Measurements from ENCODE around the gene OPRL1. TPM values are rescaled to one million over a fixed set of nuclear protein-coding genes. Genes with fewer than 3 reads are reported as not detected.

OPRL1 gene
- total and polyA plus RNA-seq, 2 of the 8 experiments (the other 6 are each of a cell fraction or from before 2014, with no cell fraction given), result 0.63 to 0.98 TPM

GRCh38 chr20:64130271-64130670 is 50.4 kb downstream of the OPRL1 start:
- peak in 1 of 2 experiments; percentile 20 for DNase-seq (ENCODE audit: low read depth in 1 of 2, low spot score in 2 of 2)
- POLR2A ChIA-PET (ENCODE audit: partially characterized antibody), result no interaction called here

More at GRCh38 chr20:64130271-64130670, 50.4 kb downstream of the OPRL1 start:
- no peak overlapping the region for H3K14ac ChIP-seq (ENCODE audit: insufficient read length)
- no peak overlapping the region for H4K5ac ChIP-seq (ENCODE audit: insufficient read length, low read depth, low read length)
- no peaks in the 10 kb centered on the region for H3K23me2 ChIP-seq (ENCODE audit: low read depth, low read length)
- no peak overlapping the region for H3K27ac ChIP-seq (ENCODE audit: low read depth, low read length)
- no peak overlapping the region for H3K56ac ChIP-seq (replicated peaks; ENCODE audit: insufficient read length, low read depth, low read length)
- no peaks in the 10 kb centered on the region for H3K79me1 ChIP-seq (ENCODE audit: low read depth, low read length)
- no peak overlapping the region for H2BK5ac ChIP-seq (ENCODE audit: low read depth, low read length)
- no peaks in the 10 kb centered on the region for H3K9me3 ChIP-seq (ENCODE audit: insufficient read depth in 2 of 2, low read depth in 1 of 2, low read length in 1 of 2)
- no peaks in the 10 kb centered on the region for H3K27me3 ChIP-seq (replicated peaks in 1 of 4; ENCODE audit: control insufficient read depth in 3 of 4, extremely low read depth in 1 of 4, insufficient read depth in 3 of 4, low read length in 3 of 4)
- no peaks in the 10 kb centered on the region for H3K79me2 ChIP-seq (ENCODE audit: control insufficient read depth in 1 of 2, insufficient read depth in 2 of 2, low read length in 2 of 2)
- H3K4me1 ChIP-seq (replicated peaks in 1 of 4; ENCODE audit: control insufficient read depth in 3 of 4, insufficient read depth in 4 of 4, low read length in 3 of 4), result no peaks in the 10 kb centered on the region; a peak in 1 of 7 replicates
- no peak overlapping the region for H2BK12ac ChIP-seq (ENCODE audit: low read depth, low read length)
- H4K91ac ChIP-seq (replicated peaks; ENCODE audit: insufficient read length, low read length), result no peak overlapping the region
- H3K36me3 ChIP-seq (ENCODE audit: control insufficient read depth in 2 of 4, insufficient read depth in 4 of 4, low read length in 3 of 4), result no peaks in the 10 kb centered on the region
- H4K8ac ChIP-seq (ENCODE audit: extremely low read depth, insufficient read depth, low read length), result no peak overlapping the region
- H2BK20ac ChIP-seq (ENCODE audit: low read length), result no peak overlapping the region
- TF ChIP-seq CTBP2 (IDR thresholded peaks at IDR 0.05; ENCODE audit: borderline replicate concordance, insufficient read depth, insufficient read length, low read length), result no peak
- TF ChIP-seq ZNF274 (IDR thresholded peaks at IDR 0.05; ENCODE audit: borderline replicate concordance, extremely low read depth, low read length), result no peak
- no peak for TF ChIP-seq MAX (IDR thresholded peaks at IDR 0.05)
- no peak for TF ChIP-seq EGR1 (IDR thresholded peaks at IDR 0.05; ENCODE audit: borderline replicate concordance, low read depth, low read length)
- TF ChIP-seq GTF2F1 (IDR thresholded peaks at IDR 0.05; ENCODE audit: borderline replicate concordance, low read depth, low read length), result no peak
- TF ChIP-seq NANOG (IDR thresholded peaks at IDR 0.05; ENCODE audit: insufficient read depth, low read depth, low read length, poor library complexity, severe bottlenecking), result no peak
- no peak overlapping the region for H3K4ac ChIP-seq (replicated peaks; ENCODE audit: insufficient read length, low read depth, low read length)
- no peak overlapping the region for H3K4me3 ChIP-seq (ENCODE audit: extremely low read depth in 1 of 4, insufficient read depth in 2 of 4, low read depth in 3 of 4, low read length in 4 of 4)
- H3K18ac ChIP-seq (ENCODE audit: extremely low read depth, low read length), result no peak overlapping the region
- WGBS, 2 experiments (ENCODE audit: extremely low coverage in 1 of 2, insufficient coverage in 1 of 2, insufficient read length in 1 of 2, insufficient replicate concordance in 2 of 2, low coverage in 1 of 2, low lambda C conversion rate in 2 of 2, missing lambda C conversion rate in 1 of 2), result 92% methylated on average over 5 of the region's 5 CpGs; no CpG with 5 or more reads in 1 of the 2 experiments
- no peak overlapping the region for H3K23ac ChIP-seq (ENCODE audit: insufficient read length)
- H3K9ac ChIP-seq (replicated peaks in 1 of 4; ENCODE audit: extremely low read depth in 1 of 4, low read depth in 3 of 4, low read length in 3 of 4), result no peak overlapping the region
- FAIRE-seq, result no peak
- no peak overlapping the region for H2AK5ac ChIP-seq (ENCODE audit: low read depth, low read length)
- no peaks in the 10 kb centered on the region for H4K20me1 ChIP-seq (replicated peaks in 1 of 2; ENCODE audit: control insufficient read depth in 1 of 2, insufficient read depth in 2 of 2, low read length in 2 of 2)
- no peak overlapping the region for H2AFZ ChIP-seq (ENCODE audit: low read length)
- no peak overlapping the region for H2BK15ac ChIP-seq (ENCODE audit: low read length)
- H3K4me2 ChIP-seq (ENCODE audit: insufficient read depth in 1 of 2, low read depth in 2 of 2, low read length in 2 of 2), result no peak overlapping the region
- CTCF ChIA-PET (ENCODE audit: partially characterized antibody), result no interaction called here
- no peak overlapping the region for H2BK120ac ChIP-seq (replicated peaks; ENCODE audit: low read depth, low read length)
